ENCODE measurements around the gene BORCS8.

DNA sequence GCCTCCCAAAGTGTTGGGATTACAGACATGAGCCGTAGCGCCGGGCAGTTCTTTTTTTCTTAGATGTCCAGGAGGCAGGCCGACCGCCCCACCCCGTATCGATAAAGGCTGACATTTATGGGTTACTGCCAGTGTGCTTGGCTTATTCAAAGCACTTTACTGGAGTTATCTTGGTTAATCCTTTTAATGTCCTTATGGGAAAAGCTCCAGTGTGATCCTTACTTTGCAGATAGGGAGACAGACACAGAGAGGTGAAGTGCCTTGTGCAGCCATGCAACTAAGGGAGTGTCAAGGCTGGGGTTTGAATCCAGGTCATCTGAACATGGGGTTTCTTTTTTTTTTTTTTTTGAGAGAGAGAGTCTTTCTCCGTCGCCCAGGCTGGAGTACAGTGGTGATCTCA is 39.0 kb upstream of the BORCS8 start:
- TF ChIP-seq EP300 (IDR thresholded peaks at IDR 0.05) = no peak
- TF ChIP-seq, protein P1, sequence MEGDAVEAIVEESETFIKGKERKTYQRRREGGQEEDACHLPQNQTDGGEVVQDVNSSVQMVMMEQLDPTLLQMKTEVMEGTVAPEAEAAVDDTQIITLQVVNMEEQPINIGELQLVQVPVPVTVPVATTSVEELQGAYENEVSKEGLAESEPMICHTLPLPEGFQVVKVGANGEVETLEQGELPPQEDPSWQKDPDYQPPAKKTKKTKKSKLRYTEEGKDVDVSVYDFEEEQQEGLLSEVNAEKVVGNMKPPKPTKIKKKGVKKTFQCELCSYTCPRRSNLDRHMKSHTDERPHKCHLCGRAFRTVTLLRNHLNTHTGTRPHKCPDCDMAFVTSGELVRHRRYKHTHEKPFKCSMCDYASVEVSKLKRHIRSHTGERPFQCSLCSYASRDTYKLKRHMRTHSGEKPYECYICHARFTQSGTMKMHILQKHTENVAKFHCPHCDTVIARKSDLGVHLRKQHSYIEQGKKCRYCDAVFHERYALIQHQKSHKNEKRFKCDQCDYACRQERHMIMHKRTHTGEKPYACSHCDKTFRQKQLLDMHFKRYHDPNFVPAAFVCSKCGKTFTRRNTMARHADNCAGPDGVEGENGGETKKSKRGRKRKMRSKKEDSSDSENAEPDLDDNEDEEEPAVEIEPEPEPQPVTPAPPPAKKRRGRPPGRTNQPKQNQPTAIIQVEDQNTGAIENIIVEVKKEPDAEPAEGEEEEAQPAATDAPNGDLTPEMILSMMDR (IDR thresholded peaks at IDR 0.05) = no peak

Measured in suprapubic skin (tissue), 3 donors.